ENCODE results near the gene KCNT2.

GRCh38 chr1:196366817-196367495 lies 241.3 kb downstream of the KCNT2 start:
- TF ChIP-seq CTCF (IDR thresholded peaks at IDR 0.05) = no peak
- TF ChIP-seq EZH2 (IDR thresholded peaks at IDR 0.05) = no peak

Data from neural progenitor cell (in vitro differentiated cells).